Ovary (tissue), 3 donors: ENCODE measurements around the gene KLK4.

Source experiments
- POLR2A ChIP-seq: fragments of 450-650 bp; IDR thresholded peaks from one replicate; pipeline ENCODE4 v1.6.1; 2017; ENCODE audit warnings: antibody characterized with exemption, mild to moderate bottlenecking, moderate library complexity
- TF ChIP-seq, protein P1 (sequence below), 3 donors: fragments of 450-650 bp in 2 of 3; fragments of 200-600 bp in 1 of 3; IDR thresholded peaks; one replicate each; pipeline versions ENCODE4 v1.5.1 to v1.8.0; 2016 to 2022; ENCODE audit warnings: antibody characterized with exemption in 3 of 3, mild to moderate bottlenecking in 1 of 3
- donor health status: DM: no; HTN: no; CAD: no.

DNA sequence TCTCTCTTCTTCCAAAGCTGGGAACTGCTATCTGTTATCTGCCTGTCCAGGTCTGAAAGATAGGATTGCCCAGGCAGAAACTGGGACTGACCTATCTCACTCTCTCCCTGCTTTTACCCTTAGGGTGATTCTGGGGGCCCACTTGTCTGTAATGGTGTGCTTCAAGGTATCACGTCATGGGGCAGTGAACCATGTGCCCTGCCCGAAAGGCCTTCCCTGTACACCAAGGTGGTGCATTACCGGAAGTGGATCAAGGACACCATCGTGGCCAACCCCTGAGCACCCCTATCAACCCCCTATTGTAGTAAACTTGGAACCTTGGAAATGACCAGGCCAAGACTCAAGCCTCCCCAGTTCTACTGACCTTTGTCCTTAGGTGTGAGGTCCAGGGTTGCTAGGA, 51.3 kb downstream of the KLK4 start:
- TF ChIP-seq, protein P1, sequence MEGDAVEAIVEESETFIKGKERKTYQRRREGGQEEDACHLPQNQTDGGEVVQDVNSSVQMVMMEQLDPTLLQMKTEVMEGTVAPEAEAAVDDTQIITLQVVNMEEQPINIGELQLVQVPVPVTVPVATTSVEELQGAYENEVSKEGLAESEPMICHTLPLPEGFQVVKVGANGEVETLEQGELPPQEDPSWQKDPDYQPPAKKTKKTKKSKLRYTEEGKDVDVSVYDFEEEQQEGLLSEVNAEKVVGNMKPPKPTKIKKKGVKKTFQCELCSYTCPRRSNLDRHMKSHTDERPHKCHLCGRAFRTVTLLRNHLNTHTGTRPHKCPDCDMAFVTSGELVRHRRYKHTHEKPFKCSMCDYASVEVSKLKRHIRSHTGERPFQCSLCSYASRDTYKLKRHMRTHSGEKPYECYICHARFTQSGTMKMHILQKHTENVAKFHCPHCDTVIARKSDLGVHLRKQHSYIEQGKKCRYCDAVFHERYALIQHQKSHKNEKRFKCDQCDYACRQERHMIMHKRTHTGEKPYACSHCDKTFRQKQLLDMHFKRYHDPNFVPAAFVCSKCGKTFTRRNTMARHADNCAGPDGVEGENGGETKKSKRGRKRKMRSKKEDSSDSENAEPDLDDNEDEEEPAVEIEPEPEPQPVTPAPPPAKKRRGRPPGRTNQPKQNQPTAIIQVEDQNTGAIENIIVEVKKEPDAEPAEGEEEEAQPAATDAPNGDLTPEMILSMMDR (IDR thresholded peaks at IDR 0.05): no peak
- TF ChIP-seq POLR2A: no peak
